SK-MEL-5 (cell line): Measurements from ENCODE around the gene FEM1B. TPM values are rescaled to one million over a fixed set of nuclear protein-coding genes. Genes with fewer than 3 reads are reported as not detected.

Experiments used
- DNase-seq: peaks from one replicate; pipeline ENCODE4 v3.0.0-alpha.2; 2016; ENCODE audit warnings: low read depth, low spot score
- in situ Hi-C: cut with HindIII; loops from 2 replicates; pipeline ENCODE4 v1.10.0; 2016; ENCODE audit warnings: low sequenced_read_pairs, high pct_unique_total_duplicates, low pct_unique_long_range_greater_than_20kb
- total RNA-seq: library from RNA; depleted of rRNA; stranded (reverse); fragments of >200 nt; shearing (Covaris generic); gene quantifications from 2 replicates; pipeline ENCODE4 v1.2.3, GENCODE V29; 2014

FEM1B gene
- total RNA-seq, 1 experiment from 2014 or later, result 53.4 TPM

GRCh38 chr15:68252925-68253534 lies 24.5 kb upstream of the FEM1B start:
- in situ Hi-C loops, result no loop called here
- DNase-seq, result peak; percentile 91

GRCh38 chr15:68256675-68257450 lies 20.7 kb upstream of the FEM1B start:
- in situ Hi-C loops, result no loop called here
- DNase-seq, result peak; percentile 87

- in situ Hi-C loops, result no loop called here
- no peak for DNase-seq
Observed at GRCh38 chr15:68258692-68259091, 18.9 kb upstream of the FEM1B start.

- in situ Hi-C loops, result no loop called here
Observed at GRCh38 chr15:68259883-68260282, 17.7 kb upstream of the FEM1B start.

GRCh38 chr15:68261241-68261640 lies 16.3 kb upstream of the FEM1B start:
- in situ Hi-C loops, result no loop called here
- DNase-seq, result no peak

More at GRCh38 chr15:68259883-68260282, 17.7 kb upstream of the FEM1B start:
- no peak for DNase-seq

GRCh38 chr15:68261980-68262379 lies 15.6 kb upstream of the FEM1B start:
- in situ Hi-C loops, result no loop called here

GRCh38 chr15:68262514-68263356 lies 14.8 kb upstream of the FEM1B start:
- in situ Hi-C loops, result no loop called here
- no peak for DNase-seq

More at GRCh38 chr15:68261980-68262379, 15.6 kb upstream of the FEM1B start:
- DNase-seq, result no peak

GRCh38 chr15:68264282-68264681 lies 13.3 kb upstream of the FEM1B start:
- in situ Hi-C loops, result no loop called here
- no peak for DNase-seq

- no peak for DNase-seq
- in situ Hi-C loops, result no loop called here
Observed at GRCh38 chr15:68265081-68265480, 12.5 kb upstream of the FEM1B start.

GRCh38 chr15:68265674-68266073 lies 11.9 kb upstream of the FEM1B start:
- in situ Hi-C loops, result no loop called here
- DNase-seq, result no peak

GRCh38 chr15:68268405-68268804 lies 9.1 kb upstream of the FEM1B start:
- peak; percentile 87 for DNase-seq
- in situ Hi-C loops, result no loop called here

GRCh38 chr15:68271854-68272471 lies 5.6 kb upstream of the FEM1B start:
- peak; percentile 53 for DNase-seq
- in situ Hi-C loops, result no loop called here

- in situ Hi-C loops, result no loop called here
- no peak for DNase-seq
Observed at GRCh38 chr15:68272721-68273271, 4.7 kb upstream of the FEM1B start.

GRCh38 chr15:68274201-68274848 lies 3.2 kb upstream of the FEM1B start:
- DNase-seq, result no peak
- in situ Hi-C loops, result no loop called here

GRCh38 chr15:68275165-68275746 lies 2.3 kb upstream of the FEM1B start:
- DNase-seq, result no peak

GRCh38 chr15:68276668-68277067 lies 877 bp upstream of the FEM1B start:
- no peak for DNase-seq
- in situ Hi-C loops, result no loop called here

More at GRCh38 chr15:68275165-68275746, 2.3 kb upstream of the FEM1B start:
- in situ Hi-C loops, result no loop called here

- in situ Hi-C loops, result no loop called here
- DNase-seq, result peak; percentile 52
Observed at GRCh38 chr15:68277131-68277602, 378 bp upstream of the FEM1B start.
